VCaP (cell line): ENCODE results near the gene MPV17.

Experiments
- H3K27ac ChIP-seq: fragments of 450-650 bp; 2 replicates; pipeline ENCODE4 v1.5.1; 2017
- CTCF ChIP-seq: fragments of 450-650 bp; conservative IDR thresholded peaks from 2 replicates; pipeline ENCODE4 v1.5.1; 2017; ENCODE audit warnings: mild to moderate bottlenecking, moderate library complexity

The MPV17 gene

GRCh38 chr2:27261241-27261925, 61.5 kb downstream of the MPV17 start:
- H3K27ac ChIP-seq = no peak overlapping the region
- no peak for TF ChIP-seq CTCF
